Measurements from ENCODE around the gene CDC42BPB.

Gene CDC42BPB

GRCh38 chr14:103016594-103016993 is 40.8 kb downstream of the CDC42BPB start:
- Histone ChIP-seq H3K4me3 (ENCODE audit: low read depth, low read length) (no peak overlapping the region), H3K36me3 (ENCODE audit: control insufficient read depth in 2 of 2, insufficient read depth in 1 of 2, low read length in 2 of 2) (peaks cover 0 to 5% of the 10 kb centered on the region in 2 experiments; a peak in 2 of 3 replicates), H3K27ac (ENCODE audit: extremely low read depth, low read depth, low read length) (no peak overlapping the region), H3K9me3 (ENCODE audit: control insufficient read depth, insufficient read depth, low read depth, low read length) (no peaks in the 10 kb centered on the region), H3K4me1 (ENCODE audit: control insufficient read depth, insufficient read depth, low read length) (peaks cover 14% of the 10 kb centered on the region)
- ChIA-PET CTCF (no interaction called here), POLR2A (interaction anchor here (1.4 kb wide), 1 partner anchor 17 kb away, joined by 3 read pairs; no protein-coding TSS in a partner anchor)
- TF ChIP-seq ZBTB26 (tag by site-specific recombination; optimal IDR thresholded peaks at IDR 0.05) (no peak), ZFP41 (tag by site-specific recombination; IDR thresholded peaks at IDR 0.05; ENCODE audit: borderline replicate concordance) (no peak), SCRT1 (tag by site-specific recombination; IDR thresholded peaks at IDR 0.05; ENCODE audit: borderline replicate concordance) (no peak), GFI1B (tag by site-specific recombination; IDR thresholded peaks at IDR 0.05) (no peak), ZNF571 (tag by site-specific recombination; IDR thresholded peaks at IDR 0.05) (no peak), SCRT2 (tag by site-specific recombination; IDR thresholded peaks at IDR 0.05) (no peak), SETDB1 (IDR thresholded peaks at IDR 0.05; ENCODE audit: insufficient read length, low read length) (peak; percentile 61)

- peaks cover 0 to 5% of the 10 kb centered on the region in 2 experiments; a peak in 2 of 3 replicates for H3K36me3 ChIP-seq (ENCODE audit: control insufficient read depth in 2 of 2, insufficient read depth in 1 of 2, low read length in 2 of 2)
- CTCF ChIA-PET = no interaction called here
- POLR2A ChIA-PET = interaction anchor here (1.4 kb wide), 1 partner anchor 17 kb away, joined by 3 read pairs; no protein-coding TSS in a partner anchor
- no peak overlapping the region for H3K27ac ChIP-seq (ENCODE audit: extremely low read depth, low read depth, low read length)
- no peaks in the 10 kb centered on the region for H3K9me3 ChIP-seq (ENCODE audit: control insufficient read depth, insufficient read depth, low read depth, low read length)
- H3K4me1 ChIP-seq (ENCODE audit: control insufficient read depth, insufficient read depth, low read length) = peaks cover 14% of the 10 kb centered on the region
- TF ChIP-seq ZSCAN16 (tag by site-specific recombination; IDR thresholded peaks at IDR 0.05) = no peak
- no peak for TF ChIP-seq ZNF157 (tag by site-specific recombination; IDR thresholded peaks at IDR 0.05)
- no peak for TF ChIP-seq ZBTB7A (tag by site-specific recombination; IDR thresholded peaks at IDR 0.05; ENCODE audit: low read depth)
- TF ChIP-seq ZBTB20 (tag by site-specific recombination; IDR thresholded peaks at IDR 0.05) = no peak
- TF ChIP-seq ZNF133 (tag by site-specific recombination; IDR thresholded peaks at IDR 0.05) = no peak
- no peak for TF ChIP-seq ZNF580 (tag by site-specific recombination; IDR thresholded peaks at IDR 0.05)
- TF ChIP-seq KLF9 (tag by site-specific recombination; IDR thresholded peaks at IDR 0.05; ENCODE audit: low read depth) = no peak
- TF ChIP-seq ZNF335 (tag by site-specific recombination; conservative IDR thresholded peaks at IDR 0.05) = no peak
- TF ChIP-seq ZNF214 (tag by site-specific recombination; IDR thresholded peaks at IDR 0.05; ENCODE audit: borderline replicate concordance) = no peak
- TF ChIP-seq ZNF449 (tag by site-specific recombination; IDR thresholded peaks at IDR 0.05) = no peak
- no peak for TF ChIP-seq ZNF585B (tag by site-specific recombination; IDR thresholded peaks at IDR 0.05)
- TF ChIP-seq ZNF513 (tag by site-specific recombination; IDR thresholded peaks at IDR 0.05) = no peak
- TF ChIP-seq ZNF24 (tag by site-specific recombination; IDR thresholded peaks at IDR 0.05) = no peak
- TF ChIP-seq PRDM6 (tag by site-specific recombination; IDR thresholded peaks at IDR 0.05) = no peak
- no peak for TF ChIP-seq ZNF350 (tag by site-specific recombination; IDR thresholded peaks at IDR 0.05)
- no peak for TF ChIP-seq ZNF146 (tag by site-specific recombination; IDR thresholded peaks at IDR 0.05)
- TF ChIP-seq ZNF645 (tag by site-specific recombination; IDR thresholded peaks at IDR 0.05) = no peak
- no peak overlapping the region for H3K4me3 ChIP-seq (ENCODE audit: low read depth, low read length)
These were observed 41.3 kb downstream of the CDC42BPB start for GRCh38 chr14:103016071-103016470.
